WTC11 (cell line): Measurements from ENCODE around the gene COX10. TPM values are rescaled to one million over a fixed set of nuclear protein-coding genes. Genes with fewer than 3 reads are reported as not detected.

Experiments used
- ATAC-seq: fragments of 200-7000 bp; cut with Tn5 transposase; 2 replicates; pipeline ENCODE4 v1.10.0; 2021; ENCODE audit warnings: mild to moderate bottlenecking, moderate library complexity
- CTCF ChIA-PET: fragments of 300-600 bp; sonication (Branson Sonifier 250); formaldehyde crosslinking; loops from one replicate; lab custom pipeline; 2021; ENCODE audit warnings: antibody characterized with exemption; lab: Charles Lee
- POLR2A ChIA-PET: fragments of 350-600 bp; sonication (Branson Sonifier 250); formaldehyde crosslinking; loops from one replicate; lab custom pipeline; 2021; ENCODE audit warnings: antibody characterized with exemption; lab: Charles Lee
- DNase-seq: peaks from one replicate; pipeline ENCODE4 v3.0.0; 2021; ENCODE audit warnings: low spot score
- H3K27ac Mint-ChIP-seq: 2 replicates; pipeline ENCODE4 v1.8.0; 2021; ENCODE audit warnings: mixed read lengths
- H3K27me3 Mint-ChIP-seq: 2 replicates; pipeline ENCODE4 v1.8.0; 2021; ENCODE audit warnings: low read depth, mild to moderate bottlenecking, moderate library complexity, mixed read lengths
- H3K36me3 Mint-ChIP-seq: 2 replicates; pipeline ENCODE4 v1.8.0; 2021; ENCODE audit warnings: mixed read lengths
- H3K4me1 Mint-ChIP-seq: 2 replicates; pipeline ENCODE4 v1.8.0; 2022; ENCODE audit warnings: mixed read lengths
- H3K4me3 Mint-ChIP-seq: 2 replicates; pipeline ENCODE4 v1.8.0; 2021; ENCODE audit warnings: mild to moderate bottlenecking, moderate library complexity, mixed read lengths
- H3K9me3 Mint-ChIP-seq: 2 replicates; pipeline ENCODE4 v1.8.0; 2021; ENCODE audit warnings: mixed read lengths
- ARID4B ChIP-seq: sonication (generic); formaldehyde crosslinking; IDR thresholded peaks from 2 replicates; pipeline ENCODE4 v1.8.0; 2023; ENCODE audit warnings: missing genetic modification reagents, mild to moderate bottlenecking, borderline replicate concordance
- CTCF ChIP-seq: fragments of 200-600 bp; IDR thresholded peaks from 2 replicates; pipeline ENCODE4 v1.8.0; 2022; ENCODE audit warnings: antibody characterized with exemption
- E2F4 ChIP-seq: sonication (generic); formaldehyde crosslinking; IDR thresholded peaks from 2 replicates; pipeline ENCODE4 v1.8.1; 2022; ENCODE audit warnings: low read depth, mild to moderate bottlenecking, moderate library complexity, missing genetic modification reagents, borderline replicate concordance
- E2F5 ChIP-seq: sonication (generic); formaldehyde crosslinking; IDR thresholded peaks from 2 replicates; pipeline ENCODE4 v1.8.1; 2022; ENCODE audit warnings: mild to moderate bottlenecking, moderate library complexity, missing genetic modification reagents
- ELF4 ChIP-seq: sonication (generic); formaldehyde crosslinking; IDR thresholded peaks from 2 replicates; pipeline ENCODE4 v1.8.1; 2022; ENCODE audit warnings: low read depth, mild to moderate bottlenecking, moderate library complexity, missing genetic modification reagents
- FOXK1 ChIP-seq: sonication (generic); formaldehyde crosslinking; IDR thresholded peaks from 2 replicates; pipeline ENCODE4 v1.8.0; 2022; ENCODE audit warnings: mild to moderate bottlenecking, moderate library complexity, missing genetic modification reagents
- NFATC4 ChIP-seq: fragments of 250-450 bp; sonication (Bioruptor Pico); IDR thresholded peaks from 2 replicates; pipeline ENCODE4 v1.9.0; 2021; ENCODE audit warnings: mild to moderate bottlenecking
- OVOL2 ChIP-seq: fragments of 250-450 bp; sonication (Bioruptor Pico); IDR thresholded peaks from 2 replicates; pipeline ENCODE4 v1.9.0; 2021; ENCODE audit warnings: mild to moderate bottlenecking, borderline replicate concordance
- PRDM15 ChIP-seq: sonication (generic); formaldehyde crosslinking; IDR thresholded peaks from 2 replicates; pipeline ENCODE4 v1.8.0; 2022; ENCODE audit warnings: missing genetic modification reagents
- PRRX2 ChIP-seq: fragments of 250-450 bp; sonication (Bioruptor Pico); IDR thresholded peaks from 2 replicates; pipeline ENCODE4 v1.8.0; 2021; ENCODE audit warnings: mild to moderate bottlenecking
- SMAD4 ChIP-seq: sonication (generic); formaldehyde crosslinking; IDR thresholded peaks from 2 replicates; pipeline ENCODE4 v1.8.0; 2022; ENCODE audit warnings: mild to moderate bottlenecking, missing genetic modification reagents
- TEAD1 ChIP-seq: sonication (generic); formaldehyde crosslinking; IDR thresholded peaks from 2 replicates; pipeline ENCODE4 v1.8.0; 2022; ENCODE audit warnings: mild to moderate bottlenecking, missing genetic modification reagents
- ZBTB21 ChIP-seq: sonication (generic); formaldehyde crosslinking; IDR thresholded peaks from 2 replicates; pipeline ENCODE4 v1.8.1; 2023; ENCODE audit warnings: mild to moderate bottlenecking, missing genetic modification reagents, borderline replicate concordance
- ZNF219 ChIP-seq: sonication (generic); formaldehyde crosslinking; IDR thresholded peaks from 2 replicates; pipeline ENCODE4 v1.8.0; 2023; ENCODE audit warnings: missing genetic modification reagents, mild to moderate bottlenecking, borderline replicate concordance
- ZNF263 ChIP-seq: sonication (generic); formaldehyde crosslinking; IDR thresholded peaks from 2 replicates; pipeline ENCODE4 v1.8.1; 2022; ENCODE audit warnings: low read depth, mild to moderate bottlenecking, moderate library complexity, missing genetic modification reagents
- ZNF396 ChIP-seq: fragments of 250-450 bp; sonication (Bioruptor Pico); IDR thresholded peaks from 2 replicates; pipeline ENCODE4 v1.8.0; 2021; ENCODE audit warnings: mild to moderate bottlenecking, moderate library complexity, borderline replicate concordance
- ZNF416 ChIP-seq: fragments of 250-450 bp; sonication (Bioruptor Pico); IDR thresholded peaks from 2 replicates; pipeline ENCODE4 v1.9.0; 2021; ENCODE audit warnings: mild to moderate bottlenecking, inconsistent platforms
- ZNF512 ChIP-seq: sonication (generic); formaldehyde crosslinking; IDR thresholded peaks from 2 replicates; pipeline ENCODE4 v1.8.1; 2022; ENCODE audit warnings: missing genetic modification reagents, borderline replicate concordance
- total RNA-seq: library from RNA; stranded (reverse); gene quantifications from 3 replicates; pipeline ENCODE4 v1.2.3, GENCODE V29; 2021
- TF ChIP-seq, protein P1 (sequence below): sonication (generic); formaldehyde crosslinking; IDR thresholded peaks from 2 replicates; pipeline ENCODE4 v1.8.1; 2022; ENCODE audit warnings: low read depth, missing genetic modification reagents, borderline replicate concordance
- TF ChIP-seq, protein P2 (sequence below): sonication (generic); formaldehyde crosslinking; IDR thresholded peaks from 2 replicates; pipeline ENCODE4 v1.8.1; 2023; ENCODE audit warnings: mild to moderate bottlenecking, missing genetic modification reagents, moderate library complexity

Gene COX10
- total RNA-seq, 1 experiment from 2014 or later, result 22.0 TPM

- no peak for TF ChIP-seq ZNF512 (CRISPR knock-in tag)
- TF ChIP-seq PRRX2 (CRISPR knock-in tag), result no peak
- TF ChIP-seq ZBTB21 (CRISPR knock-in tag), result no peak
- TF ChIP-seq, all 79 proteins: peak for 0
Observed at GRCh38 chr17:14138649-14139048, 69.3 kb downstream of the COX10 start (continued).

DNA sequence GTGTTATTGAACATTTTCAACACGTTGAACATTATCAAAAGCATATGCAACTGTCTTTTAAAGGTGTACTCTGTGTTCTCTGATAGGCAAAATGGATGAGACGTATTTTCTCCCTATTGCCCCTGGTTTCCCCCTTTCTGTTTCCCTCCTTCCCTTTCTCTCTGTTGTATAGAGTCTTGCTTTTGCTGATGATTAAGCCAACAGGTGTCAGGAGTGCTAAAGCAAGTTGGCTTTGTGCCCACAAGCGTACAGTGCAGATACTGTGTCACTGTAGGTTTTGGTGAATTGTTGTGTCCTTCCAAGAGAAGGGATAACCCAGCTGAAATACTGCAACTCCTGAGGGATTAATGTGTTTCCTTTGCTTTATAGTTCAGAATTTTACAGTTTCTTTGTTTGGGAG, 74.4 kb downstream of the COX10 start:
- Mint-ChIP-seq H3K9me3 (0 out of 2 replicates have a peak, but pooled peaks cover 8% of the 10 kb centered on the region), H3K27me3 (no peaks in the 10 kb centered on the region), H3K27ac (peak overlapping the region; percentile 6), H3K36me3 (peaks cover 2% of the 10 kb centered on the region; the same call in 1 of the 2 replicates), H3K4me1 (peaks cover 37% of the 10 kb centered on the region), H3K4me3 (no peak overlapping the region)
- TF ChIP-seq ZBTB21 (CRISPR knock-in tag), result no peak
- TF ChIP-seq PRRX2 (CRISPR knock-in tag), result no peak
- no peak for TF ChIP-seq SMAD4 (CRISPR knock-in tag)
- TF ChIP-seq, protein P1, sequence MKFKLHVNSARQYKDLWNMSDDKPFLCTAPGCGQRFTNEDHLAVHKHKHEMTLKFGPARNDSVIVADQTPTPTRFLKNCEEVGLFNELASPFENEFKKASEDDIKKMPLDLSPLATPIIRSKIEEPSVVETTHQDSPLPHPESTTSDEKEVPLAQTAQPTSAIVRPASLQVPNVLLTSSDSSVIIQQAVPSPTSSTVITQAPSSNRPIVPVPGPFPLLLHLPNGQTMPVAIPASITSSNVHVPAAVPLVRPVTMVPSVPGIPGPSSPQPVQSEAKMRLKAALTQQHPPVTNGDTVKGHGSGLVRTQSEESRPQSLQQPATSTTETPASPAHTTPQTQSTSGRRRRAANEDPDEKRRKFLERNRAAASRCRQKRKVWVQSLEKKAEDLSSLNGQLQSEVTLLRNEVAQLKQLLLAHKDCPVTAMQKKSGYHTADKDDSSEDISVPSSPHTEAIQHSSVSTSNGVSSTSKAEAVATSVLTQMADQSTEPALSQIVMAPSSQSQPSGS (CRISPR knock-in tag), result no peak
- TF ChIP-seq ZNF263 (CRISPR knock-in tag), result no peak
- TF ChIP-seq PRDM15 (CRISPR knock-in tag), result no peak
- TF ChIP-seq ZNF396, result no peak
- no peak for TF ChIP-seq TEAD1 (CRISPR knock-in tag)
- TF ChIP-seq OVOL2 (CRISPR knock-in tag), result no peak
- no peak for TF ChIP-seq ARID4B (CRISPR knock-in tag)
- no peak for TF ChIP-seq CTCF
- TF ChIP-seq, protein P2, sequence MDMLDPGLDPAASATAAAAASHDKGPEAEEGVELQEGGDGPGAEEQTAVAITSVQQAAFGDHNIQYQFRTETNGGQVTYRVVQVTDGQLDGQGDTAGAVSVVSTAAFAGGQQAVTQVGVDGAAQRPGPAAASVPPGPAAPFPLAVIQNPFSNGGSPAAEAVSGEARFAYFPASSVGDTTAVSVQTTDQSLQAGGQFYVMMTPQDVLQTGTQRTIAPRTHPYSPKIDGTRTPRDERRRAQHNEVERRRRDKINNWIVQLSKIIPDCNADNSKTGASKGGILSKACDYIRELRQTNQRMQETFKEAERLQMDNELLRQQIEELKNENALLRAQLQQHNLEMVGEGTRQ (CRISPR knock-in tag), result no peak
- TF ChIP-seq ZNF219 (CRISPR knock-in tag), result no peak
- no peak for TF ChIP-seq NFATC4 (CRISPR knock-in tag)
- no peak for TF ChIP-seq ELF4 (CRISPR knock-in tag)
- TF ChIP-seq E2F5 (CRISPR knock-in tag), result no peak
- TF ChIP-seq ZNF416 (CRISPR knock-in tag), result no peak
- no peak for TF ChIP-seq FOXK1 (CRISPR knock-in tag)
- TF ChIP-seq E2F4 (CRISPR knock-in tag), result no peak
- peak; percentile 51; the same call in 1 of the 2 replicates for ATAC-seq
- no peak for DNase-seq
- ChIA-PET POLR2A (no interaction called here), CTCF (no interaction called here)
